Liver (tissue), 3 donors: ENCODE measurements around the gene AATF.

ENCODE experiments used
- FOXA1 ChIP-seq: IDR thresholded peaks from 2 replicates; pipeline ENCODE4 v1.6.1; 2016; ENCODE audit warnings: antibody characterized with exemption
- JUND ChIP-seq, 2 donors: IDR thresholded peaks; 2 replicates each; pipeline ENCODE4 v1.6.1; 2016; ENCODE audit warnings: antibody characterized with exemption in 2 of 2
- RXRA ChIP-seq, 2 donors: IDR thresholded peaks; 2 replicates each; pipeline ENCODE4 v1.6.1; 2017 to 2018; ENCODE audit warnings: antibody characterized with exemption in 2 of 2, mild to moderate bottlenecking in 1 of 2
- SP1 ChIP-seq: IDR thresholded peaks from 2 replicates; pipeline ENCODE4 v1.6.1; 2018; ENCODE audit warnings: antibody characterized with exemption, mild to moderate bottlenecking
- YY1 ChIP-seq: IDR thresholded peaks from 2 replicates; pipeline ENCODE4 v1.6.1; 2016; ENCODE audit warnings: antibody characterized with exemption, mild to moderate bottlenecking
- TF ChIP-seq, protein P1 (sequence below): fragments of 150-350 bp; IDR thresholded peaks from 2 replicates; pipeline ENCODE4 v1.5.1; 2017; ENCODE audit warnings: improper control_type of control experiment, low read depth, low read length; ENCODE audit not compliant: missing input control
- TF ChIP-seq, protein P2 (sequence below): IDR thresholded peaks from 2 replicates; pipeline ENCODE4 v1.6.1; 2016; ENCODE audit warnings: antibody characterized with exemption
- TF ChIP-seq, protein P3 (sequence below): IDR thresholded peaks from 2 replicates; pipeline ENCODE4 v1.6.1; 2016; ENCODE audit warnings: antibody characterized with exemption
- TF ChIP-seq, protein P4 (sequence below): IDR thresholded peaks from 2 replicates; pipeline ENCODE4 v1.6.1; 2016; ENCODE audit warnings: antibody characterized with exemption, mild to moderate bottlenecking
- TF ChIP-seq, protein P5 (sequence below): IDR thresholded peaks from 2 replicates; pipeline ENCODE4 v1.6.1; 2016; ENCODE audit warnings: antibody characterized with exemption
- donor health status: healthy.
- donor health status: healthy.

DNA sequence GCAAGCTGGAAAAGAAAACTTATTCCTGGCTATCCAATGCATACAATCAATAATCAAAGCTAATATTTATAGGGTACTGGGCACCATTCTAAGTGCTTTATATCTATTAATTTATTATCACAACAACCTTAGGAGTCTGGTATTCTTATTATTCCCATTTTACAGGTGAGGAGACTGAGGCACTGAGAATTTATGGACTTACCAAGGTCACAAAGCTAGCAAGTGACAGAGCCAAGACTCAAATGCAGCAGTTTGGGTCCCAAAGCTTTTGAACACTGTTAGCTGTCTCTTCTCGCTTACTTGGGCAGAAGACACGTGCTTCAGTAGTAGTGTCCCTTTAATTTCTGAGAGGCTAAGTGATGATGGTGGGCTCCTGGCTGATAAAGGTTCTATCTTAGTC, 152.6 kb downstream of the AATF start:
- TF ChIP-seq RXRA (IDR thresholded peaks at IDR 0.05) (no peak), JUND (IDR thresholded peaks at IDR 0.05) (no peak), SP1 (no peak), FOXA1 (no peak), YY1 (no peak)
- TF ChIP-seq, protein P1, sequence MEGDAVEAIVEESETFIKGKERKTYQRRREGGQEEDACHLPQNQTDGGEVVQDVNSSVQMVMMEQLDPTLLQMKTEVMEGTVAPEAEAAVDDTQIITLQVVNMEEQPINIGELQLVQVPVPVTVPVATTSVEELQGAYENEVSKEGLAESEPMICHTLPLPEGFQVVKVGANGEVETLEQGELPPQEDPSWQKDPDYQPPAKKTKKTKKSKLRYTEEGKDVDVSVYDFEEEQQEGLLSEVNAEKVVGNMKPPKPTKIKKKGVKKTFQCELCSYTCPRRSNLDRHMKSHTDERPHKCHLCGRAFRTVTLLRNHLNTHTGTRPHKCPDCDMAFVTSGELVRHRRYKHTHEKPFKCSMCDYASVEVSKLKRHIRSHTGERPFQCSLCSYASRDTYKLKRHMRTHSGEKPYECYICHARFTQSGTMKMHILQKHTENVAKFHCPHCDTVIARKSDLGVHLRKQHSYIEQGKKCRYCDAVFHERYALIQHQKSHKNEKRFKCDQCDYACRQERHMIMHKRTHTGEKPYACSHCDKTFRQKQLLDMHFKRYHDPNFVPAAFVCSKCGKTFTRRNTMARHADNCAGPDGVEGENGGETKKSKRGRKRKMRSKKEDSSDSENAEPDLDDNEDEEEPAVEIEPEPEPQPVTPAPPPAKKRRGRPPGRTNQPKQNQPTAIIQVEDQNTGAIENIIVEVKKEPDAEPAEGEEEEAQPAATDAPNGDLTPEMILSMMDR: no peak
- TF ChIP-seq, protein P2, sequence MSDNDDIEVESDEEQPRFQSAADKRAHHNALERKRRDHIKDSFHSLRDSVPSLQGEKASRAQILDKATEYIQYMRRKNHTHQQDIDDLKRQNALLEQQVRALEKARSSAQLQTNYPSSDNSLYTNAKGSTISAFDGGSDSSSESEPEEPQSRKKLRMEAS: no peak
- TF ChIP-seq, protein P3, sequence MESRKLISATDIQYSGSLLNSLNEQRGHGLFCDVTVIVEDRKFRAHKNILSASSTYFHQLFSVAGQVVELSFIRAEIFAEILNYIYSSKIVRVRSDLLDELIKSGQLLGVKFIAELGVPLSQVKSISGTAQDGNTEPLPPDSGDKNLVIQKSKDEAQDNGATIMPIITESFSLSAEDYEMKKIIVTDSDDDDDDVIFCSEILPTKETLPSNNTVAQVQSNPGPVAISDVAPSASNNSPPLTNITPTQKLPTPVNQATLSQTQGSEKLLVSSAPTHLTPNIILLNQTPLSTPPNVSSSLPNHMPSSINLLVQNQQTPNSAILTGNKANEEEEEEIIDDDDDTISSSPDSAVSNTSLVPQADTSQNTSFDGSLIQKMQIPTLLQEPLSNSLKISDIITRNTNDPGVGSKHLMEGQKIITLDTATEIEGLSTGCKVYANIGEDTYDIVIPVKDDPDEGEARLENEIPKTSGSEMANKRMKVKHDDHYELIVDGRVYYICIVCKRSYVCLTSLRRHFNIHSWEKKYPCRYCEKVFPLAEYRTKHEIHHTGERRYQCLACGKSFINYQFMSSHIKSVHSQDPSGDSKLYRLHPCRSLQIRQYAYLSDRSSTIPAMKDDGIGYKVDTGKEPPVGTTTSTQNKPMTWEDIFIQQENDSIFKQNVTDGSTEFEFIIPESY: no peak
- TF ChIP-seq, protein P4, sequence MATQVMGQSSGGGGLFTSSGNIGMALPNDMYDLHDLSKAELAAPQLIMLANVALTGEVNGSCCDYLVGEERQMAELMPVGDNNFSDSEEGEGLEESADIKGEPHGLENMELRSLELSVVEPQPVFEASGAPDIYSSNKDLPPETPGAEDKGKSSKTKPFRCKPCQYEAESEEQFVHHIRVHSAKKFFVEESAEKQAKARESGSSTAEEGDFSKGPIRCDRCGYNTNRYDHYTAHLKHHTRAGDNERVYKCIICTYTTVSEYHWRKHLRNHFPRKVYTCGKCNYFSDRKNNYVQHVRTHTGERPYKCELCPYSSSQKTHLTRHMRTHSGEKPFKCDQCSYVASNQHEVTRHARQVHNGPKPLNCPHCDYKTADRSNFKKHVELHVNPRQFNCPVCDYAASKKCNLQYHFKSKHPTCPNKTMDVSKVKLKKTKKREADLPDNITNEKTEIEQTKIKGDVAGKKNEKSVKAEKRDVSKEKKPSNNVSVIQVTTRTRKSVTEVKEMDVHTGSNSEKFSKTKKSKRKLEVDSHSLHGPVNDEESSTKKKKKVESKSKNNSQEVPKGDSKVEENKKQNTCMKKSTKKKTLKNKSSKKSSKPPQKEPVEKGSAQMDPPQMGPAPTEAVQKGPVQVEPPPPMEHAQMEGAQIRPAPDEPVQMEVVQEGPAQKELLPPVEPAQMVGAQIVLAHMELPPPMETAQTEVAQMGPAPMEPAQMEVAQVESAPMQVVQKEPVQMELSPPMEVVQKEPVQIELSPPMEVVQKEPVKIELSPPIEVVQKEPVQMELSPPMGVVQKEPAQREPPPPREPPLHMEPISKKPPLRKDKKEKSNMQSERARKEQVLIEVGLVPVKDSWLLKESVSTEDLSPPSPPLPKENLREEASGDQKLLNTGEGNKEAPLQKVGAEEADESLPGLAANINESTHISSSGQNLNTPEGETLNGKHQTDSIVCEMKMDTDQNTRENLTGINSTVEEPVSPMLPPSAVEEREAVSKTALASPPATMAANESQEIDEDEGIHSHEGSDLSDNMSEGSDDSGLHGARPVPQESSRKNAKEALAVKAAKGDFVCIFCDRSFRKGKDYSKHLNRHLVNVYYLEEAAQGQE: no peak
- TF ChIP-seq, protein P5, sequence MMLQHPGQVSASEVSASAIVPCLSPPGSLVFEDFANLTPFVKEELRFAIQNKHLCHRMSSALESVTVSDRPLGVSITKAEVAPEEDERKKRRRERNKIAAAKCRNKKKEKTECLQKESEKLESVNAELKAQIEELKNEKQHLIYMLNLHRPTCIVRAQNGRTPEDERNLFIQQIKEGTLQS: no peak
